SK-N-SH (cell line): ENCODE measurements around the gene PGLYRP3. TPM values are rescaled to one million over a fixed set of nuclear protein-coding genes. Genes with fewer than 3 reads are reported as not detected.

Experiments
- CTCF ChIA-PET: fragments of 300-600, 350-600 bp; formaldehyde crosslinking; extraction: SDS; loops from one replicate; lab custom pipeline; 2021; lab: Yijun Ruan, JAX
- POLR2A ChIA-PET: fragments of 350-600 bp; sonication (Branson Sonifier 250); formaldehyde crosslinking; extraction: SDS; loops from one replicate; lab custom pipeline; 2020; ENCODE audit warnings: antibody characterized with exemption, inconsistent platforms; lab: Yijun Ruan, JAX
- DNase-seq: peaks from one replicate; pipeline ENCODE4 v3.0.0; 2012
- H2AFZ ChIP-seq: fragments of 200-600 bp; sonication (generic); 2 replicates; pipeline ENCODE4 v1.8.1; 2016; ENCODE audit warnings: antibody characterized with exemption, mild to moderate bottlenecking, low read depth
- H3F3A ChIP-seq: fragments of 200-600 bp; sonication (generic); replicated peaks from 2 replicates; pipeline ENCODE3; 2016; ENCODE audit warnings: antibody characterized with exemption, mild to moderate bottlenecking; ENCODE audit not compliant: insufficient read depth
- H3K27ac ChIP-seq, 2 experiments: fragments of 200-500 bp in 1 of 2; fragments of 200-600 bp in 1 of 2; sonication (Bioruptor generic) in 1 of 2; sonication (generic), shearing (Covaris generic) in 1 of 2; 2 replicates each; pipeline versions ENCODE4 v1.5.1 to v1.6.1; 2014 to 2016; ENCODE audit warnings: low read depth in 2 of 2, inconsistent platforms in 1 of 2, low read length in 1 of 2, mild to moderate bottlenecking in 1 of 2, mixed read lengths in 1 of 2
- H3K27me3 ChIP-seq: fragments of 200-600 bp; sonication (generic), shearing (Covaris generic); 2 replicates; pipeline ENCODE4 v1.6.1; 2016; ENCODE audit warnings: mixed run types; ENCODE audit not compliant: insufficient read depth
- H3K36me3 ChIP-seq, 2 experiments: fragments of 200-500 bp in 1 of 2; fragments of 200-600 bp in 1 of 2; sonication (Bioruptor generic) in 1 of 2; sonication (generic) in 1 of 2; replicated peaks in 1 of 2; 2 replicates each; pipeline versions ENCODE3 to v1.5.1; 2014 to 2016; ENCODE audit warnings: low read length in 1 of 2, mild to moderate bottlenecking in 1 of 2; ENCODE audit not compliant: insufficient read depth in 2 of 2, control insufficient read depth in 1 of 2
- H3K4me1 ChIP-seq, 2 experiments: fragments of 200-500 bp in 1 of 2; fragments of 200-600 bp in 1 of 2; sonication (Bioruptor generic) in 1 of 2; sonication (generic), shearing (Covaris generic) in 1 of 2; 2 replicates each; pipeline versions ENCODE4 v1.5.1 to v1.6.1; 2014 to 2016; ENCODE audit warnings: low read depth in 1 of 2, low read length in 1 of 2, mixed run types in 1 of 2; ENCODE audit not compliant: insufficient read depth in 2 of 2, control insufficient read depth in 1 of 2
- H3K4me2 ChIP-seq: fragments of 200-600 bp; sonication (generic), shearing (Covaris generic); 2 replicates; pipeline ENCODE4 v1.6.1; 2017; ENCODE audit warnings: mixed run types
- H3K4me3 ChIP-seq, 2 experiments: fragments of 200-500 bp in 1 of 2; fragments of 200-600 bp in 1 of 2; sonication (Bioruptor generic) in 1 of 2; sonication (generic), shearing (Covaris generic) in 1 of 2; 2 replicates each; pipeline versions ENCODE4 v1.5.1 to v1.8.1; 2014 to 2016; ENCODE audit warnings: low read depth in 2 of 2, inconsistent platforms in 1 of 2, low read length in 1 of 2, mild to moderate bottlenecking in 1 of 2, mixed read lengths in 1 of 2, moderate library complexity in 1 of 2
- H3K79me2 ChIP-seq: fragments of 200-600 bp; sonication (generic); 2 replicates; pipeline ENCODE4 v1.8.1; 2017; ENCODE audit warnings: mild to moderate bottlenecking; ENCODE audit not compliant: insufficient read depth
- H3K9ac ChIP-seq: fragments of 200-600 bp; sonication (generic); 2 replicates; pipeline ENCODE4 v1.6.1; 2017; ENCODE audit warnings: mixed run types
- H3K9me2 ChIP-seq: fragments of 200-600 bp; sonication (generic); 2 replicates; pipeline ENCODE4 v1.6.1; 2017; ENCODE audit warnings: mixed run types
- H3K9me3 ChIP-seq: fragments of 200-600 bp; sonication (generic); 2 replicates; pipeline ENCODE4 v1.6.1; 2017; ENCODE audit warnings: mixed run types, mild to moderate bottlenecking, moderate library complexity
- H4K20me1 ChIP-seq: fragments of 200-600 bp; sonication (generic); 2 replicates; pipeline ENCODE4 v1.6.1; 2017; ENCODE audit warnings: mild to moderate bottlenecking, mixed run types; ENCODE audit not compliant: insufficient read depth
- CHD2 ChIP-seq: fragments of 150-350 bp; IDR thresholded peaks from 2 replicates; pipeline ENCODE4 v1.6.1; 2018; ENCODE audit warnings: low read length; ENCODE audit not compliant: partially characterized antibody
- CTCF ChIP-seq: fragments of 200-600 bp; sonication (generic); IDR thresholded peaks from 2 replicates; pipeline ENCODE4 v1.6.1; 2017; ENCODE audit warnings: antibody characterized with exemption, mild to moderate bottlenecking, moderate library complexity
- MXI1 ChIP-seq: IDR thresholded peaks from 2 replicates; pipeline ENCODE4 v1.6.1; 2012; ENCODE audit warnings: mild to moderate bottlenecking, low read depth, low read length, improper control_type of control experiment
- NFIC ChIP-seq: IDR thresholded peaks from 2 replicates; pipeline ENCODE4 v1.4.0; 2012; ENCODE audit warnings: borderline replicate concordance
- RAD21 ChIP-seq: IDR thresholded peaks from 2 replicates; pipeline ENCODE4 v1.6.1; 2012; ENCODE audit warnings: mild to moderate bottlenecking, low read length
- RFX5 ChIP-seq: IDR thresholded peaks from 2 replicates; pipeline ENCODE4 v1.6.1; 2012; ENCODE audit warnings: mild to moderate bottlenecking, improper control_type of control experiment, low read length
- RXRA ChIP-seq: IDR thresholded peaks from 2 replicates; pipeline ENCODE4 v1.4.0; 2012; ENCODE audit warnings: low read depth, mild to moderate bottlenecking, borderline replicate concordance
- SIN3A ChIP-seq: IDR thresholded peaks from 2 replicates; pipeline ENCODE4 v1.6.1; 2012; ENCODE audit warnings: low read depth, mild to moderate bottlenecking, low read length, moderate library complexity, borderline replicate concordance
- SMC3 ChIP-seq: IDR thresholded peaks from 2 replicates; pipeline ENCODE4 v1.6.1; 2012; ENCODE audit warnings: low read depth, low read length, improper control_type of control experiment
- TAF1 ChIP-seq: IDR thresholded peaks from 2 replicates; pipeline ENCODE4 v1.6.1; 2012; ENCODE audit warnings: low read depth, mild to moderate bottlenecking, low read length, moderate library complexity, borderline replicate concordance
- TCF12 ChIP-seq: IDR thresholded peaks from 2 replicates; pipeline ENCODE4 v1.4.0; 2012
- YY1 ChIP-seq: IDR thresholded peaks from 2 replicates; pipeline ENCODE4 v1.4.0; 2012; ENCODE audit warnings: low read depth, mild to moderate bottlenecking
- WGBS: methylation state at CpG from one replicate; pipeline ENCODE4 v1.1.6; 2017; ENCODE audit warnings: low lambda C conversion rate; 5-methylcytosine and 5-hydroxymethylcytosine counted together
- polyA plus RNA-seq, 3 experiments: library from polyadenylated mRNA; depleted of rRNA; stranded (reverse); fragments of >200 nt; gene quantifications; 2 replicates each; pipeline ENCODE4 v1.2.3, GENCODE V29; 2012
- TF ChIP-seq, protein P1 (sequence below): fragments of 150-350 bp; IDR thresholded peaks from 2 replicates; pipeline ENCODE4 v1.6.1; 2017; ENCODE audit warnings: antibody characterized with exemption, low read length, low read depth, borderline replicate concordance
- TF ChIP-seq, protein P2 (sequence below): IDR thresholded peaks from 2 replicates; pipeline ENCODE4 v1.4.0; 2012; ENCODE audit warnings: low read depth, borderline replicate concordance

PGLYRP3 gene
- polyA plus RNA-seq, 1 of the 3 experiments (the other 2 are of a cell fraction): not detected

DNA sequence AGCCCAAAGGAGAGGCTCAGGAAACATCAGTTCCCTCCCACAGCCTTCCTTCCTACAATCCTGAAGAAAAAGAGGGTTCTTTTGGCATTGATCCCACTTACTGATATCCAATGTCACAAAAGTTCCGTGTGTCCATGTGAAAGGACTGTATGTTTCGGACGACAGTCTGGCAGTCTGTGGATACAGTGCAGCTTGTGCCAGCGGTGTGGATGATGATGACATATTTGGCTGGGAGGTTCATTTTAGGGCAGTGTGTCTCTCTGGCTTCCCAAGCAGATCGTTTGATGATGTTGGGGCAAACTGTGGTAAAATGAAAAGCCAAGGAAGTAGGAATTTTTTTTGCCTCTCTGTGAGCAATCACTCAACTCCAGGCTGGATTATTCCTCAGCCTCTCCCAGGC lies 10.4 kb downstream of the PGLYRP3 start:
- DNase-seq: no peak
- H3K27ac ChIP-seq: no peak overlapping the region
- H4K20me1 ChIP-seq: no peaks in the 10 kb centered on the region
- 19% methylated on average over 5 of the region's 5 CpGs for WGBS
- TF ChIP-seq, protein P1, sequence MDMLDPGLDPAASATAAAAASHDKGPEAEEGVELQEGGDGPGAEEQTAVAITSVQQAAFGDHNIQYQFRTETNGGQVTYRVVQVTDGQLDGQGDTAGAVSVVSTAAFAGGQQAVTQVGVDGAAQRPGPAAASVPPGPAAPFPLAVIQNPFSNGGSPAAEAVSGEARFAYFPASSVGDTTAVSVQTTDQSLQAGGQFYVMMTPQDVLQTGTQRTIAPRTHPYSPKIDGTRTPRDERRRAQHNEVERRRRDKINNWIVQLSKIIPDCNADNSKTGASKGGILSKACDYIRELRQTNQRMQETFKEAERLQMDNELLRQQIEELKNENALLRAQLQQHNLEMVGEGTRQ: no peak
- no peak for TF ChIP-seq MXI1
- no peak for TF ChIP-seq YY1
- TF ChIP-seq CHD2: no peak
- TF ChIP-seq, protein P2, sequence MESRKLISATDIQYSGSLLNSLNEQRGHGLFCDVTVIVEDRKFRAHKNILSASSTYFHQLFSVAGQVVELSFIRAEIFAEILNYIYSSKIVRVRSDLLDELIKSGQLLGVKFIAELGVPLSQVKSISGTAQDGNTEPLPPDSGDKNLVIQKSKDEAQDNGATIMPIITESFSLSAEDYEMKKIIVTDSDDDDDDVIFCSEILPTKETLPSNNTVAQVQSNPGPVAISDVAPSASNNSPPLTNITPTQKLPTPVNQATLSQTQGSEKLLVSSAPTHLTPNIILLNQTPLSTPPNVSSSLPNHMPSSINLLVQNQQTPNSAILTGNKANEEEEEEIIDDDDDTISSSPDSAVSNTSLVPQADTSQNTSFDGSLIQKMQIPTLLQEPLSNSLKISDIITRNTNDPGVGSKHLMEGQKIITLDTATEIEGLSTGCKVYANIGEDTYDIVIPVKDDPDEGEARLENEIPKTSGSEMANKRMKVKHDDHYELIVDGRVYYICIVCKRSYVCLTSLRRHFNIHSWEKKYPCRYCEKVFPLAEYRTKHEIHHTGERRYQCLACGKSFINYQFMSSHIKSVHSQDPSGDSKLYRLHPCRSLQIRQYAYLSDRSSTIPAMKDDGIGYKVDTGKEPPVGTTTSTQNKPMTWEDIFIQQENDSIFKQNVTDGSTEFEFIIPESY: no peak
- no peak for TF ChIP-seq TCF12
- TF ChIP-seq SMC3: no peak
- TF ChIP-seq TAF1: no peak
- no peak for TF ChIP-seq RFX5
- no peak for TF ChIP-seq SIN3A
- no peak for TF ChIP-seq RXRA
- TF ChIP-seq CTCF: no peak
- peaks cover 24% of the 10 kb centered on the region for H3K27me3 ChIP-seq
- H3K9ac ChIP-seq: no peak overlapping the region
- POLR2A ChIA-PET: no interaction called here
- H3K36me3 ChIP-seq: no peaks in the 10 kb centered on the region
- no peak overlapping the region for H3K4me3 ChIP-seq
- H3K79me2 ChIP-seq: no peaks in the 10 kb centered on the region
- no peaks in the 10 kb centered on the region for H3K9me3 ChIP-seq
- H3K4me2 ChIP-seq: no peak overlapping the region
- no peaks in the 10 kb centered on the region for H3F3A ChIP-seq
- no peaks in the 10 kb centered on the region for H3K4me1 ChIP-seq
- no peak overlapping the region for H2AFZ ChIP-seq
- no peaks in the 10 kb centered on the region for H3K9me2 ChIP-seq
- CTCF ChIA-PET: no interaction called here

- Histone ChIP-seq H3K9ac (no peak overlapping the region), H3F3A (no peaks in the 10 kb centered on the region), H3K27me3 (peaks cover 31% of the 10 kb centered on the region), H4K20me1 (no peaks in the 10 kb centered on the region), H3K4me3 (no peak overlapping the region), H3K36me3 (no peaks in the 10 kb centered on the region), H3K27ac (no peak overlapping the region), H3K9me2 (no peaks in the 10 kb centered on the region), H2AFZ (no peak overlapping the region), H3K4me2 (no peak overlapping the region), H3K79me2 (no peaks in the 10 kb centered on the region), H3K9me3 (no peaks in the 10 kb centered on the region)
- POLR2A ChIA-PET: no interaction called here
- WGBS: 12% methylated on average over 9 of the region's 9 CpGs
- no peak for DNase-seq
- TF ChIP-seq RAD21: no peak
- TF ChIP-seq NFIC: no peak
- no peak for TF ChIP-seq CHD2
- TF ChIP-seq, protein P2: no peak
- no peak for TF ChIP-seq TAF1
- TF ChIP-seq RXRA: no peak
- TF ChIP-seq, all 33 proteins: peak for 0
- CTCF ChIA-PET: interaction anchor here (0.6 kb wide), 1 partner anchor 10 kb away, joined by 3 read pairs; no protein-coding TSS in a partner anchor
- no peaks in the 10 kb centered on the region for H3K4me1 ChIP-seq
Observed at GRCh38 chr1:153293851-153294250, 18.9 kb downstream of the PGLYRP3 start.
